Astrocyte of the spinal cord (primary cell): ENCODE measurements around the gene RALGPS1.
A peak's percentile ranks its signal among the peaks of the same experiment; 100 is the strongest.

ENCODE experiments used
- DNase-seq: peaks from one replicate; pipeline ENCODE4 v3.0.0; 2011; ENCODE audit warnings: low read depth, low spot score
- H3K4me3 ChIP-seq: 2 replicates; pipeline ENCODE4 v1.5.1; 2011; ENCODE audit warnings: low read depth, mild to moderate bottlenecking, low read length, moderate library complexity
- CTCF ChIP-seq: IDR thresholded peaks from 2 replicates; pipeline ENCODE4 v1.5.1; 2012; ENCODE audit warnings: low read depth, mild to moderate bottlenecking, low read length, inconsistent platforms
- in situ Hi-C: cut with HindIII; loops from 2 replicates; pipeline ENCODE4 v1.10.0; 2017; ENCODE audit warnings: low sequenced_read_pairs

The RALGPS1 gene

DNA sequence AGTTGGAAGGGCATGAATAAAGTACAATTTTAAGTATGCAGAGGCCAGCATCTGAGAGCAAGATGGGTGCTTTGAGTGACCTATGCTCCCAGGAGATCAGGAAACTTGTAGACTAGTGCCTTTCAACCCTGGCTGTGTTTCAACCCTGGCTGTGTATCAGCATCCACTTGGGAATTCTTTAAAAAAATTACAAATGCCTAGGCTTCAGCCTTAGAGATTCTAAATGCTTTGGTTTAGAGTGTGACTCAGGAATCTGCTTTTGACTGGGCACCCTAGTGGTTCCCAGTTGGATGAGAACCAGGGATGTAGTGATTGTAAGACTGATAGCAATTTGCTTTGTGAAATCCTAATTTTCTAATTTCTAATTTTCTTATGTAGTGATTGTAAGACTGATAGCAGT is 65.6 kb downstream of the RALGPS1 start:
- DNase-seq: peak; percentile 15

GRCh38 chr9:126981218-126981617 is 66.6 kb downstream of the RALGPS1 start:
- TF ChIP-seq CTCF: no peak
- no peak for DNase-seq
- H3K4me3 ChIP-seq: no peak overlapping the region
- in situ Hi-C loops: no loop called here

More for the DNA sequence above, 65.6 kb downstream of the RALGPS1 start:
- no peak overlapping the region for H3K4me3 ChIP-seq
- in situ Hi-C loops: no loop called here
- TF ChIP-seq CTCF: no peak

DNA sequence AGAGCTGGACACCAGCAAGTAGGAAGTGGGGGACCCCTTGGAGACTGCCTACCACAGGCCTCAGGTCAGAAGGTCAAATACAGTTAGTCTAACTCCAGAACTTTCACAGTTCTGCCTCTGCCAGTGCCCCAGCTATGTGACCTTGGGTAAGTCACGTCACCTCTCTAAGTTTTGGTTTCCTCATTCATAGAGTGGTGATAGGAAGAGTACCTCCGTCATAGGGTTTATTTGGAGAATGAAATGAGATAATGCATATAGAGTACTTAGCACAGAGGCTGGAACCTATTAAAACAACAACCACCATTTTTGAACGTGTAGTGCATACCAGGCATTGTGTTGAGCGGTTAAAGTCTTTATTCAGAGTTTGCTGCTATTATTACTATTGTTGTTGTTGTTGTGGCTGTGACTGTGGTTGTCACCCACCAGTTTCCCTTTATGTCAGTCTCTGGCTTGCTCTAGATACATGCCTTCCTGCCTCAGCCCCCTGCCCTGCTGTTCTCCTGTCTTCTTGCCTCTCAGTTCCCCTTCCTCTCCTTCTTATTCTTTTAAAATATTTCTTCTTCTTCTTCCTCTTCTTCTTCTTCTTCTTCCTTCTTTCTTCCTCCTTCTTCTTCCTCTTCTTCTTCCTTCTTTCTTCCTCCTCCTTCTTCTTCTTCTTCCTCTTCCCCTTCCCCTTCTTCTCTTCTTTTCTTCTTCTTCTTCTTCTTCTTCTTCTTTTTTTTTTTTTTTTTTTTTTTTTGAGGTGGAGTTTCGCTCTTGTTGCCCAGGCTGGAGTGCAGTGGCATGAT is 67.8 kb downstream of the RALGPS1 start:
- no peak overlapping the region for H3K4me3 ChIP-seq
- in situ Hi-C loops: no loop called here
- TF ChIP-seq CTCF: no peak
- no peak for DNase-seq

DNA sequence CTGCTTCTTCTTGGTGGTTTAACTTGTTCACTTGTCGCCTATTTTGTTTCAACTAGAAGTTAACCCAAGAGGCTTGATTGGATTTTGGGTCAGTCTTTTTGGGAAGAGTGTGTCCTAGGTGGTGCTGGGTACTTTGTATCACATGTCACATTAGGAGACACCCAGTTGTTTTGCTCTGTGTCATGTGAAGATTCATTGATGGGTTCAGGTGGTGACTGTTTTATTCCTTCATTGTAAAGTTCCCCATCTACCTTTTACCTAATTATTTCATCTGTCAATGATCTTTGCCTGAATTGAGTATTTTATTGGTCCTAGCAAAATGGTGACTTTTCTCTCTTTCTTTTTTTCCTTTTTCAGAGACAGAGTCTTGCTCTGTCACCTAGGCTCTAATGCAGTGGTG is 69.2 kb downstream of the RALGPS1 start:
- in situ Hi-C loops: no loop called here
- H3K4me3 ChIP-seq: no peak overlapping the region
- no peak for TF ChIP-seq CTCF
- DNase-seq: no peak

DNA sequence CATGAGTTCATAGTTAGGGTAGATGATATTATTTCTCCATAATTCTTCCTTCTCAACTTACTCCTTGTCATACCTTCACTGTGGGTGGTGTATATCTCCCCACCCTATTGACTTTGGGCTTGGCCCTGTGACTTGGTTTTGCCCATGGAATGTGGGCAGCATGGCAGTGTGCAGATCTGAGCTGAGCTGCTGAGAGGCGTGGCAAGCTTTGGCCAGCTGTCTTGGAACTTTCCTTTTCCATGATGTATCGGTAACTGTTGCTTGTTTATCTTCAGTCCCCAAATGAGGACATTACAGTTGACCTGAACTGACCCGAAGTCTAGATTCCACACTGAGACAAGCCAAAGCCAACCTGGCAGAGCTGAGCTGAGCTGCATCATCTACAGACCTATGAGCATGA is 70.4 kb downstream of the RALGPS1 start:
- no peak for TF ChIP-seq CTCF
- no peak overlapping the region for H3K4me3 ChIP-seq
- in situ Hi-C loops: no loop called here
- no peak for DNase-seq

DNA sequence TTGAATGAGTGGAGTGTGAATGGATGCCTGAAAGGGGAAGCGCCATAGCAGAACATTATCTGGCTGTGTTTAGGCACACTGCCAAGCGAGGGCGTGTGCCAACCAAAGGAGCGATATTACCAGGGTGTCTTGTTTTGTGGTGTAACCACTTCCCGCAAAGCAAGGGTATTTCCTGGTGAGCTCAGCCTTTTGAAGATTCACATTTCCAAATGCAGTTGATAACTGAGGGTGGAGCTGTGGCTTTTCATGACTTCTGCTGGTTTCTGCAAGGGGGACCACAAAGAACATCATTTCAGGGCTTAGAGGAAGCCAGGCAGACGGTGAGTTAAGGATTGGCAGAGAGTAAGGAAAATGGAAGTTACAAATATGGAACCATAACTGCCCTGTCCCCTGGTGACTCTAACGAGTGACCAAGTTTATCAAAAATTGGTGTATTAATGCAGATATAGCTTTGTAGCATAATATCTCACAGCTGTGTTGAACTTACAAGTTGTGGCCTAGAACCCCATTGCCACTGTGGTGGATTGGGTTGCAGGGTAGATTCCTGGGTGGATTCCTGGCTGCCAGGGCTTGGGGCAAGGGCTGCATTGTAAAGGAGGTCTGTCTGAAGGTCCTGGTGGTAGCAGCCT is 71.4 kb downstream of the RALGPS1 start:
- no peak overlapping the region for H3K4me3 ChIP-seq

More for the DNA sequence above, 71.4 kb downstream of the RALGPS1 start:
- DNase-seq: peak; percentile 80
- no peak for TF ChIP-seq CTCF
- in situ Hi-C loops: no loop called here
